NCI-H526 treated with DMSO at 0.1 percent for 48 hours (cell line): ENCODE measurements around the gene RNF4.
A peak's percentile ranks its signal among the peaks of the same experiment; 100 is the strongest.
"Not testable (repeated sequence)": the region's sequence is repeated elsewhere in the genome, so short reads cannot be mapped to it uniquely, and the experiment has no call there.

Experiments
- DNase-seq: peaks from one replicate; lab custom pipeline; 2025; lab: John Stamatoyannopoulos, UW

RNF4 gene

GRCh38 chr4:2468456-2469191, at the start of gene RNF4:
RNF4 (plus strand) TSS chr4:2469106; CDS start chr4:2490494, 21,388 bp downstream.
- DNase-seq, result peak; percentile 95

GRCh38 chr4:2419814-2420213, 49.1 kb upstream of the RNF4 start:
- no peak for DNase-seq

GRCh38 chr4:2421928-2422327, 47.0 kb upstream of the RNF4 start:
- DNase-seq, result no peak

- no peak for DNase-seq
These were observed 45.8 kb upstream of the RNF4 start for GRCh38 chr4:2423066-2423465.

GRCh38 chr4:2423695-2424094, 45.2 kb upstream of the RNF4 start:
- no peak for DNase-seq

- DNase-seq, result no peak
These were observed 44.3 kb upstream of the RNF4 start for GRCh38 chr4:2424581-2424980.

GRCh38 chr4:2425386-2426068, 43.4 kb upstream of the RNF4 start:
- DNase-seq, result no peak

GRCh38 chr4:2426069-2426397, 42.9 kb upstream of the RNF4 start:
- DNase-seq, result no peak

- no peak for DNase-seq
These were observed 42.1 kb upstream of the RNF4 start for GRCh38 chr4:2426711-2427275.

GRCh38 chr4:2427383-2428334, 41.2 kb upstream of the RNF4 start:
- DNase-seq, result no peak

GRCh38 chr4:2428496-2429213, 40.3 kb upstream of the RNF4 start:
- no peak for DNase-seq

- not testable (repeated sequence) for DNase-seq
These were observed 38.8 kb upstream of the RNF4 start for GRCh38 chr4:2429945-2430757.

- no peak for DNase-seq
These were observed 36.9 kb upstream of the RNF4 start for GRCh38 chr4:2432004-2432403.

GRCh38 chr4:2432991-2433530, 35.8 kb upstream of the RNF4 start:
- DNase-seq, result no peak

GRCh38 chr4:2433609-2434350, 35.1 kb upstream of the RNF4 start:
- no peak for DNase-seq

GRCh38 chr4:2434420-2434819, 34.5 kb upstream of the RNF4 start:
- DNase-seq, result no peak

- no peak for DNase-seq
These were observed 32.6 kb upstream of the RNF4 start for GRCh38 chr4:2436301-2436700.

- no peak for DNase-seq
These were observed 32.0 kb upstream of the RNF4 start for GRCh38 chr4:2436761-2437474.
